CD4-positive, alpha-beta T cell (primary cell): ENCODE results near the gene ARHGEF4. TPM values are rescaled to one million over a fixed set of nuclear protein-coding genes. Genes with fewer than 3 reads are reported as not detected.
A peak's percentile ranks its signal among the peaks of the same experiment; 100 is the strongest.

Source experiments
- ATAC-seq: fragments of 200-7000 bp; cut with Tn5 transposase; one replicate; pipeline ENCODE4 v1.10.0; 2022; ENCODE audit warnings: mild to moderate bottlenecking; ENCODE audit not compliant: poor library complexity
- CTCF ChIA-PET: fragments of 350-600 bp; sonication (Branson Sonifier 250); formaldehyde crosslinking; loops from one replicate; lab custom pipeline; 2021; ENCODE audit warnings: antibody characterized with exemption, inconsistent platforms; lab: Charles Lee
- POLR2A ChIA-PET: fragments of 350-600 bp; sonication (Branson Sonifier 250); formaldehyde crosslinking; loops from one replicate; lab custom pipeline; 2021; ENCODE audit warnings: antibody characterized with exemption, inconsistent platforms; lab: Charles Lee
- DNase-seq, 14 experiments: peaks; one replicate each; pipeline ENCODE4 v3.0.0-alpha.2; 2013 to 2020; ENCODE audit warnings: mixed read lengths in 2 of 14
- H3K27ac ChIP-seq, 2 donors: one replicate each; pipeline versions ENCODE4 v1.5.1 to v1.7.0; 2013; ENCODE audit warnings: low read length in 2 of 2, low read depth in 1 of 2, mild to moderate bottlenecking in 1 of 2
- H3K27me3 ChIP-seq, 2 experiments: 1 replicate in 1 of 2; 2 replicates in 1 of 2; pipeline versions ENCODE4 v1.6.1 to v1.7.0; 2013; ENCODE audit warnings: low read length in 2 of 2, control low read depth in 1 of 2, mild to moderate bottlenecking in 1 of 2, moderate library complexity in 1 of 2; ENCODE audit not compliant: insufficient read depth in 2 of 2, control insufficient read depth in 1 of 2
- H3K36me3 ChIP-seq: one replicate; pipeline ENCODE4 v1.6.1; 2013; ENCODE audit warnings: low read length, control low read depth; ENCODE audit not compliant: insufficient read depth
- H3K4me1 ChIP-seq: one replicate; pipeline ENCODE4 v1.6.1; 2013; ENCODE audit warnings: low read length, control low read depth; ENCODE audit not compliant: insufficient read depth
- H3K4me3 ChIP-seq: one replicate; pipeline ENCODE4 v1.5.1; 2013; ENCODE audit warnings: mild to moderate bottlenecking, low read length, moderate library complexity
- H3K9me3 ChIP-seq, 2 experiments: 1 replicate in 1 of 2; 2 replicates in 1 of 2; pipeline versions ENCODE4 v1.6.1 to v1.7.0; 2013; ENCODE audit warnings: low read length in 2 of 2, mild to moderate bottlenecking in 2 of 2, control low read depth in 1 of 2, moderate library complexity in 1 of 2; ENCODE audit not compliant: control insufficient read depth in 1 of 2, insufficient read depth in 1 of 2
- H3K27ac Mint-ChIP-seq: one replicate; pipeline ENCODE4 v1.8.0; 2020; ENCODE audit warnings: mixed read lengths
- H3K27me3 Mint-ChIP-seq: one replicate; pipeline ENCODE4 v1.8.0; 2021; ENCODE audit warnings: mixed read lengths
- H3K36me3 Mint-ChIP-seq: one replicate; pipeline ENCODE4 v1.8.0; 2021; ENCODE audit warnings: low read depth, mixed read lengths
- H3K4me1 Mint-ChIP-seq: one replicate; pipeline ENCODE4 v1.8.0; 2021; ENCODE audit warnings: low read depth, mixed read lengths
- H3K4me3 Mint-ChIP-seq: one replicate; pipeline ENCODE4 v1.8.0; 2020; ENCODE audit warnings: mild to moderate bottlenecking, mixed read lengths
- H3K9me3 Mint-ChIP-seq: one replicate; pipeline ENCODE4 v1.8.0; 2020; ENCODE audit warnings: mixed read lengths
- intact Hi-C, 2 experiments: fragments of 100-400 bp; cut with DNase I in 1 of 2; cut with micrococcal nuclease in 1 of 2; formaldehyde crosslinking; loops; one replicate each; pipeline versions ENCODE4 v1.15.1 to v1.9.0; 2023 to 2025; cut with DNase I, micrococcal nuclease
- total RNA-seq, 174 experiments: library from RNA in 2 of 174; stranded (reverse) in 2 of 174; gene quantifications; one replicate each; pipeline ENCODE4 v1.2.3 and lab custom pipeline; 2021 to 2026
- TF ChIP-seq, protein P1 (sequence below): fragments of 200-600 bp; IDR thresholded peaks from one replicate; pipeline ENCODE4 v1.8.0; 2022; ENCODE audit warnings: antibody characterized with exemption, mild to moderate bottlenecking

Gene ARHGEF4
- total RNA-seq, 2 experiments from 2014 or later, result 3.6 to 4.1 TPM

DNA sequence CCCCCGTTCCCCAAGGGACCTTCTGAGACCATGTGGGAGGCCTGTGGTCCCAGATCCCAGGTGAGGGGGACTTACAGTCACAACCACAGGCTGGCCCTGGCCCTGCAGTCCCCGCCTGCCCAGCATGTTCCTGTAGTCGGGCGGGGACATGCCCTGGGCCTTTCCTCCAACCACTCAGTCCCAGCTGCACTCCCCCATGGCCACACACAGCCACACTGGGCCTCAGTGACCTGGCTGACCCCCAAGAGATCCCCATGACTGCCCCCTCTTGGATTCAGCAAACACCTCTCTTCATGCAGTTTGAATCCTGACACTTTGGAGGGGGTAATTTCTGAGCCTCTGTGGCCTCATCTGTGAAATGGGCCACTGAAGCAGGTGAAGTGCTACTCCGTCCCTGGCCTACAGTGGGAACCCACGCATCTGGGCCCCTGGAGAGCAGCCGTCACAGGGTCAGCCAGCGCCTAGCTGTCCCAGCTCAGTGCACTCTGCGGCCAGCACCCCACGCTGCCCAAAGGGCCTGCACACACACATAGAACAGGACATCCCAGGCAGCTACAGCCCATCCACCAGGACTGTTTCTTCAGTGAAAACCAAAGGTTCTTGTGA, 12.7 kb upstream of the ARHGEF4 start:
- H3K9me3 Mint-ChIP-seq, result no peaks in the 10 kb centered on the region
- H3K4me3 Mint-ChIP-seq, result no peak overlapping the region
- Histone ChIP-seq H3K9me3 (peaks cover 0 to 1% of the 10 kb centered on the region in 2 experiments), H3K4me3 (no peak overlapping the region), H3K36me3 (no peaks in the 10 kb centered on the region), H3K27me3 (no peaks in the 10 kb centered on the region), H3K27ac (peak overlapping the region in 1 of 2 donors; percentile 66), H3K4me1 (peaks cover 23% of the 10 kb centered on the region)
- POLR2A ChIA-PET, result interaction anchor here (1.2 kb wide), 2 partner anchors 27 to 482 kb away, joined by 5 to 6 read pairs; partner anchors contain the start of gene IMP4
- H3K36me3 Mint-ChIP-seq, result no peaks in the 10 kb centered on the region
- H3K27me3 Mint-ChIP-seq, result no peaks in the 10 kb centered on the region
- ATAC-seq (no peak), DNase-seq (peak in 3 of 14 experiments; percentile 7 to 25 (median 16))
- CTCF ChIA-PET, result interaction anchor here (0.9 to 1.3 kb wide), 3 partner anchors 26 to 49 kb away, joined by 3 to 10 read pairs (median 3); no protein-coding TSS in a partner anchor
- peaks cover 10% of the 10 kb centered on the region for H3K4me1 Mint-ChIP-seq
- peak overlapping the region; percentile 83 for H3K27ac Mint-ChIP-seq
- intact Hi-C loops, result no loop called here
- TF ChIP-seq, protein P1, sequence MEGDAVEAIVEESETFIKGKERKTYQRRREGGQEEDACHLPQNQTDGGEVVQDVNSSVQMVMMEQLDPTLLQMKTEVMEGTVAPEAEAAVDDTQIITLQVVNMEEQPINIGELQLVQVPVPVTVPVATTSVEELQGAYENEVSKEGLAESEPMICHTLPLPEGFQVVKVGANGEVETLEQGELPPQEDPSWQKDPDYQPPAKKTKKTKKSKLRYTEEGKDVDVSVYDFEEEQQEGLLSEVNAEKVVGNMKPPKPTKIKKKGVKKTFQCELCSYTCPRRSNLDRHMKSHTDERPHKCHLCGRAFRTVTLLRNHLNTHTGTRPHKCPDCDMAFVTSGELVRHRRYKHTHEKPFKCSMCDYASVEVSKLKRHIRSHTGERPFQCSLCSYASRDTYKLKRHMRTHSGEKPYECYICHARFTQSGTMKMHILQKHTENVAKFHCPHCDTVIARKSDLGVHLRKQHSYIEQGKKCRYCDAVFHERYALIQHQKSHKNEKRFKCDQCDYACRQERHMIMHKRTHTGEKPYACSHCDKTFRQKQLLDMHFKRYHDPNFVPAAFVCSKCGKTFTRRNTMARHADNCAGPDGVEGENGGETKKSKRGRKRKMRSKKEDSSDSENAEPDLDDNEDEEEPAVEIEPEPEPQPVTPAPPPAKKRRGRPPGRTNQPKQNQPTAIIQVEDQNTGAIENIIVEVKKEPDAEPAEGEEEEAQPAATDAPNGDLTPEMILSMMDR, result no peak

DNA sequence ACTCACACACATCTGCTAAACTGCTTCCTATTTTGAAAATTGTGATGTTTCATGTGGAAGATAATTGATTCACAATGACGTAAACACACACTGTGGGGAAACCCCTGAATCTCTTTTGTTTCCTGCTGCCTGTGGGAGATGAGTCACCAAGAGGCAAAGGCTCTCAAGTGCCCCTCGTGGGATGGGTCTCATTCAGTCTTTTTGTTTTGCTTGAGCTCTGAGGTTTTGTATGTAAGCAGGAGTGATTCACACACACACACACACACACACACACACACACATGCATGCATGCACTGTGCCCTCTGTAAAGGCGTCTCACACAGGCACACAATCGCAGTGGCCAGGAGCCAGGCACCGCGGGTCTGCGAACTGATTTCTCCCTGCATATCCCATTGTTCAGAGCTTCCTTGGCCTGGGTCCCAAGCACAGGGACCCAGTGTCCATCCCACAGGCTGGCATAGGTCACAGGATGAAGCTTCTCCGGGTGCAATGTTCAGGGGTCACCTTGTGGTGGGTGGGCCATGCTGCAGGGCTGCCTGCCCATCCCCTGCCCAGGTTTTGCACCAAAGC, 12.1 kb upstream of the ARHGEF4 start:
- Mint-ChIP-seq H3K4me3 (peak overlapping the region; percentile 56), H3K27me3 (no peaks in the 10 kb centered on the region), H3K27ac (peak overlapping the region; percentile 83), H3K4me1 (peaks cover 10% of the 10 kb centered on the region), H3K9me3 (no peaks in the 10 kb centered on the region), H3K36me3 (no peaks in the 10 kb centered on the region)
- TF ChIP-seq, protein P1, result no peak
- Histone ChIP-seq H3K27me3 (no peaks in the 10 kb centered on the region), H3K36me3 (no peaks in the 10 kb centered on the region), H3K27ac (peak overlapping the region in 1 of 2 donors; percentile 66), H3K9me3 (peaks cover 0 to 3% of the 10 kb centered on the region in 2 experiments), H3K4me3 (no peak overlapping the region), H3K4me1 (peaks cover 23% of the 10 kb centered on the region)
- ATAC-seq, result peak; percentile 93
- peak; percentile 25 to 93 (median 60) for DNase-seq
- CTCF ChIA-PET, result interaction anchor here (0.7 to 1.3 kb wide), 3 partner anchors 9 to 49 kb away, joined by 3 to 10 read pairs (median 3); no protein-coding TSS in a partner anchor
- POLR2A ChIA-PET, result interaction anchor here (1.2 kb wide), 2 partner anchors 27 to 482 kb away, joined by 5 to 6 read pairs; partner anchors contain the start of gene IMP4
- intact Hi-C loops, result no loop called here

DNA sequence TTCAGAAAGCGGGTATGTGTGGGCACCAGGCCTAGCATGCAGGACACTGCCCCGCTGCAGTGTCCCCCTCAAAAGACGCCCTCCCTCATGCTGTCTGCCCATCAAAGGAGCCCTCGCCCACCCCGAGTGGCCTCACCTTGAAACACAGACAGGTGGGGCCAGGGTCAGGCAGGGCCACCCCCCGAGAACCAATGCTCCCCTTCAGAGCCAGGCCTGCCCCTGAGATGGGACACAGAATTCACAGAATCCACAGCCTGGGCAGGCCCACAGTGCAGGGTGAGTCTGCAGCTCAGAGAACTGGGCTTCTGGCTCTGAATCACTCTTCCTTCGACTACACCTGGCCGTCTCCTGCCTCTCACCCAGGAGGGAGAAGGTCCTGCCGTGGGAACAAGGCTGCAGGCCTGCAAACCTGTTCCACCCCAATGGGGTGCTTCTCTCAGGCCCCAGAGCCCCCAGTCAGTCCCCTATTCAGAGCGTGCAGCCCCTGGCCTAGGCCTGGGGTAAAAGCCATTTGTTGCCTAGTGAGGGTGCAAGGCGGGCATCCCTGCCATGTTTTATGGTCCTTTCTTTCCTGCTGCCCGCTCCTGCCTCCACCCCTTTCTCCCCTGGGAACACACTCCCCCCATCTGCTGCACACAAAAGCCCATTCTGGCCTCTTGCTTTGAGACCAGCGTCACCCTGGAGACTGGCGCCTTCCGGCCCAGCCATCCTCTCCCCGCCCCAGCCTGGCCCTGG, 11.3 kb upstream of the ARHGEF4 start:
- no peak for ATAC-seq
- TF ChIP-seq, protein P1, result no peak
- no peaks in the 10 kb centered on the region for H3K36me3 ChIP-seq
- no peak overlapping the region for H3K27ac ChIP-seq
- Mint-ChIP-seq H3K27ac (no peak overlapping the region), H3K27me3 (no peaks in the 10 kb centered on the region), H3K4me1 (peaks cover 10% of the 10 kb centered on the region), H3K9me3 (no peaks in the 10 kb centered on the region), H3K4me3 (no peak overlapping the region), H3K36me3 (no peaks in the 10 kb centered on the region)
- POLR2A ChIA-PET, result interaction anchor here (1.2 kb wide), 1 partner anchor 483 kb away, joined by 5 read pairs; the partner anchor contains the start of gene IMP4
- peaks cover 0 to 3% of the 10 kb centered on the region in 2 experiments for H3K9me3 ChIP-seq
- H3K27me3 ChIP-seq, result no peaks in the 10 kb centered on the region
- H3K4me3 ChIP-seq, result no peak overlapping the region
- intact Hi-C loops, result no loop called here
- peaks cover 23% of the 10 kb centered on the region for H3K4me1 ChIP-seq
- CTCF ChIA-PET, result interaction anchor here (0.7 to 1.3 kb wide), 2 partner anchors 9 to 28 kb away, joined by 3 to 10 read pairs; no protein-coding TSS in a partner anchor
- DNase-seq, result no peak
